Measurements from ENCODE around the gene C1QA.
"Not testable (repeated sequence)": the region's sequence is repeated elsewhere in the genome, so short reads cannot be mapped to it uniquely, and the experiment has no call there.

The C1QA gene

DNA sequence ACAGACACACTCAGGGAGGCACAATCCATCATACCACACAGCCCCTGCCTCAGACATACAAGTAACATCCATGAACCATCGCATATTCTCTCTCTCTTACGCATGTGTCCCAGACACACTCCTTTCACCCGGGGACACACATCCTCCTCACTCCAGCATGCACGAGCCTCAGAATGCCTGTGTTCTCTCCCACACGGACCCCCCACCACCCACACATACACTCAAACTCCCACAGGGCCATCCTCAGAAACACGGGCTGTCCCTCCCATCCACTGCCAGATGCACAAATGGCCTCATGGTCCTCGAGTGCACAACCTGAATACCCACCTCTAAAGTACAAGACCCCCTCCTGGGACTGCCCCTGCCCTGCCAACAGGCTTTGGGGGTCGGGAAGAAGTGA, 4.8 kb downstream of the C1QA start:
- no peak for DNase-seq (ENCODE audit: low read depth)

DNA sequence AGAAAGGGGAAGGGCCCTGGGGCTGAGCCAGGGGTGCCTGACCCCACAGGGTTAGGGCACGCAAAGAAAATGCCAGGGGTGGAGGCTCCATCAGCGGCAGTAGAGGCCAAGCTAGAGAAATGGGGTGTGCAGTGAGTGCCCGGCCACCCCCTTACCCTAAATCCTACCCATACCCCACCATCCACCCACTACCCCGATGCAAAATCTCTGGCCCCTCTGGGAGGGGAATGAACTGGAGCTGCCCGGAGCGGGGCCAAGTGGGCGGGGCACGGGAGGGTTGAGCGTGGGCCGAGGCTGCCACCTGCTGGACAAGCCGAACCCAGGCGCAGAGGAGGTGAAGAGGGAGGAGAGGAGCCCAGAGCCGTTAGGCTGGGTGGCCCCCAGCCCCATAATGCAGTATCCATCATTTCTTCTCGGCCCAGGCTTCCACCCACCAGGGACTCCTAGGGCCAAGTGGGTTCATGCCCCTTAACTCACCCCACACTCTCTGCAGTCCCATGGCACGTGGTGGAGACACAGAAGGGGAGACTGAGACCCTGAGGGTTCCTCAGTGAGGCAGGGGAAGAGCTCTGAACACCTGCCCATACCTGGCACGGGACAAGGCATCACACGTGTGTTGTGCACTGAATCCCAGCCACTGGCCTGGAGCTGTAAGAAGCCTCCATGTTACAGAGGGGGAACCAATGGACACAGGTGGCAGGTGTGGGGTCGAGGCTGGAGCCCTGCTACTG, 5.6 kb downstream of the C1QA start:
- DNase-seq (ENCODE audit: low read depth), result peak; percentile 7

DNA sequence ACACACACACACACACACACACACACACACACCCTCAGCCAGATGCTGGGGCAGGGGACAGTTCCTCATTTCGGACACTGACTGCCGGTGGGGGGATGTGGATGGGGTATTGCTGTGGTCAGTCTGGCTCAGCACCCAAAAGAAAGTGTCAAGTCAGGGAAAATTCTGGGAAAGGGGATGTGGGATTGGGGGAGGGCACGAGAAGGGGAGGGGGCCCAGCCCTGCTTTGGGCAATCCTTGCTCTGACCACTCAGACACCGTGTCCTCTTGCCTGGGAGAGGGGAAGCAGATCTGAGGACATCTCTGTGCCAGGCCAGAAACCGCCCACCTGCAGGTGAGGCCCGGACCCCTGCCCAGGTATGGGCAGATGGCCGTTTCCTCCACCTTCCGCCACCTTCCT, 7.0 kb downstream of the C1QA start, which contains the start of gene C1QC:
C1QC (plus strand) TSS at position 253 of the 400 bp plus-strand sequence. CDS start 391 bp downstream, outside the sequence.
- no peak for DNase-seq (ENCODE audit: low read depth)

DNA sequence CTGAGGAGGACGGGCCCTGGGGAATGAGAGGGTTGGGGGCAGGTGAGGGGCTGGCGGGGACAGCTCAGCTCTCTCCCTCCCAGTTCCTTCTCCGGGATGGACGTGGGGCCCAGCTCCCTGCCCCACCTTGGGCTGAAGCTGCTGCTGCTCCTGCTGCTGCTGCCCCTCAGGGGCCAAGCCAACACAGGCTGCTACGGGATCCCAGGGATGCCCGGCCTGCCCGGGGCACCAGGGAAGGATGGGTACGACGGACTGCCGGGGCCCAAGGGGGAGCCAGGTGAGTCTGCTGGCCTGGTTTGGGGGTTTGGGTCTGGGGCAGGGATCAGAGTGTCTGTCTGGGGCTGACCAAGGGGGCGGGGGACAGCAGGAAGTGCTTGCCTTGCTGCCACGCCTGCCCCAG, 7.5 kb downstream of the C1QA start:
- no peak for DNase-seq (ENCODE audit: low read depth)

DNA sequence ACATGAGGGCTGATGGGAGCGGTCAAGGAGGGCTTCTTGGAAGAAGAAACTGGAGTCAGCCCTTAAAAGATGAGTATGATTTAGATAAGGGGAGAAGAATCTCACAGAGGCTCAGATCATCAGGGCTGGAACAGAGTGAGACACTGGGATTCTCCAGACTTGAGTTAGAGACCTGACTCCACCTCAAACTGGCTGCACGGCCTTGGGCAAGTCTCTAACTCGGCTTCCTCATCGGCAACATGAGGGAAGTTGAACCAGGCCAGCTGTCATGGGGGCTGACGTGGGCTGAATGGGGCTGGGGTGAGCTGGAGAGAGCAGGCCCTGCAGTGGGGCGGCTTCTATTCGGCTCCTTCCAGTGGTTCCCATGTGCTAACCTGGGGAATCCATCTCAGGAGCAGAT, 9.5 kb downstream of the C1QA start:
- DNase-seq (ENCODE audit: low read depth), result no peak

DNA sequence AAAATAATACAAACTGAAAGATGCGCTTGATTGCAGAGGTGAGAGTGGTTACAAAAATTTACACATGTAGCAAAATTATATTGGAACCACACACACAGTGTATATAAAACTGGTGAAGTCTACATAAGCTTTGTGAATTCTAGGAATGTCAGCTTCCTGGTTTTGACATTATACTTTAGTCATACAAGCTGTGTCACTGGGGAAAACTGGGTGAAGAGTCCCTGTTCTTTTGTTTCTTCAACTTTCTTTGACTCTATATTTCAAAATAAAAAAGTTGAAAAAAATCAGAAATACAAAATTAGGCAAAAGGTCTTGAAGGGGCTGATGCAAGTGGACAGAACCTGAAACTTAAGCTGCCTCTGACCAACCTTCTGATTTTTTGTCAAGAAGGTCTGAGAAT, 10.0 kb downstream of the C1QA start:
- DNase-seq (ENCODE audit: low read depth), result peak; percentile 7

DNA sequence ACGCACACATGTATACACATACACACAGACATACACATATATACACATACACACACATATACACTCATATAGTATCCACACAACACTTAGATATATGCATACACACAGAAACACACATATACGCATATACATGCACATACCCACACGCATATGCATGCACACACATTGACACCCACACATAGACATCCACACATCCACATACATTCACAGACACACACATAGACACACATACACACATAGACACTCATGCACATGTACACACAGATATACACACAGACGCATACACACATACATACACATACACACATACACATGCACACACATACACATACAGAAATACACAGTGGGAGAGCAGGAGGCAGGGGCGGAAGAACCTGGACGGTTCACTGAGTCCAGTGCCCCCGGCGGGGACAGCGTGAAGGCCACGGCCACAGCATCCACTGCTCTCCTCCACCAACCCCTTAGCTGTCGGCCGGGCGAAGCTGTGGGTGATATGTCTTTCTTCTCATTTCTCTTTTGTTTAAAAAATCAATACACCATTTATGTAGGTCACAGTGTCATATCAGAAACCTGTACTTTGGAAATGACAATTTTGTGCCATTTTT, 13.8 kb downstream of the C1QA start:
- no peak for DNase-seq (ENCODE audit: low read depth)

DNA sequence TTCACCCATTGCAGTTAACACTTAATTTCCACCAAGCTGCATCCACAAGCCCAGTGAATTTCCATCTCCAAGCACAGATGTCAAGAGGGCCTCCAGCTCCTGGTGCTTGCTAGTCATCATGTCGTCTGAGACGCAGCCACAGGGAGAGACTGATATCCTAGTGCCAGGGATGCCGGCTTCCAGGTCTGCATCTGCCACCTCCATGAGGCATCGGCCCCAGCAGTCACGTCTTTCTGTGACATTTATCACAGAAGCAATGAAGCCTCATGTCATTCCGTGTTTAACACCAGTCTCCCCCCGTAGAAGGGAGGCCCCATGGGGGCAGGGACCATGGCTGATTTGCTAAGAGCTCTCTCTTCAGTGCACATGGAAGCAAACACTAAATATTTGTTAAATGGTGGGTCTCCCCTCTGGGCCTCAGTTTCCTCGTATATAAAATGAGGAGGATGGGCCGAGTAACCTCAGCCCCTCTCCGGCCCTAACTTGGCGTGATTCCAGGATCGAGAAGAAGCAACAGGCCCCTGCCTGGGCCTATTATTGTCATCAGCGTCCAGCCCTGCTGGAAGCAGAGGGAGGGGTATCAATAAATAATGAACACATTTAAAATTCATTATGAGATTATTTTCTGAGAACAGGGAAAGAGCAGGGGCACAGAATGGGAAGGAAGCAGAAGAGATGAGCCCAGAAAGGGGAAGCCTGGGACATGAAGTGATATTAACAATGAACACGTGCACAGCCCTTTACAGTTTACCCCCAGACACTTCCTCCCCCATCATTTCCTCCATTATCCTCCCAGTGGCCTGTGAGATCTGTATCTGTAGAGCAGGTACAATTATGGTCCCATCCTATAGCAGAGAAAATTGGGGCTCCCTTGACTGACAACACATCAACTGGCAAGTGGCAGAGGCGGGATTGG, 15.8 kb downstream of the C1QA start:
- DNase-seq (ENCODE audit: low read depth), result no peak

DNA sequence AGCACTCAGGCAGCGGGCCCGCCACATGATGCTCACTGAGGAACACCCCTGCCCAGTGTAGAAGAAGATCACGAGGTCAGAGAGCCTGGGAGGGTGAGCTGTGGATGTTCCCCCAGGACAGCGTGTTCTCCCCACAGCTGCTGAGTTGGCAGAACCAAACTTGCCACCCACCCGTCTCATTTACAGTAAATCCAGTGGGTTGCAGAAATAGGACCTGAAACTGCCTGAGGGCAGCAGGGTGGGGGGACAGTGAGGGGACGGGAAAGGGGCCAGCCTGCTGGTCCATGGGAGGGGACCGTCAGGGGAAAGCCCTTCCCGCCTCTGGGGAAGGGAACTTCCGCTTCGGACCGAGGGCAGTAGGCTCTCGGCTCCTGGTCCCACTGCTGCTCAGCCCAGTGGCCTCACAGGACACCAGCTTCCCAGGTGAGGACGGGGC, 16.5 kb downstream of the C1QA start, which contains the start of gene C1QB:
C1QB (plus strand) TSS at position 356 of the 436 bp plus-strand sequence. CDS start 6,227 bp downstream, outside the sequence.
- DNase-seq (ENCODE audit: low read depth), result no peak

DNA sequence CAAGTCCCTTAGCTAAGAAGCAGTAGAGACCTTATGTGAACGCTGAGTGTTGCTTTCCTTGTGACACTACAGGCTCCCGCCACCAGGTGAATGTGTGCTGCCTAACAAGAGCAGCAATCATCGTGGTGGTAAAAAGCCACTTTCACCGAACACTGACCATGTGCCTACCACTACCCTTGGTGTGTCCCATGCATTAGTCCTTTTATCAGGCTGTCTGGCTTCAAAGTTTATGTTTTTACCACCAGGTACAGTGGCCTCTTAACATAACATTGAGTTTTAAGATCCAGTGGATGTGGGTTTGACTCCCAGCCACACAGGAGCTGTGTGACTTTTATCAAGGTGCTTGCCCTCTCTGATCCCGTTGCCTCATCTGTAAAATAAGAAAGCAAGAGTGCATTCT, 18.3 kb downstream of the C1QA start:
- DNase-seq (ENCODE audit: low read depth), result no peak

DNA sequence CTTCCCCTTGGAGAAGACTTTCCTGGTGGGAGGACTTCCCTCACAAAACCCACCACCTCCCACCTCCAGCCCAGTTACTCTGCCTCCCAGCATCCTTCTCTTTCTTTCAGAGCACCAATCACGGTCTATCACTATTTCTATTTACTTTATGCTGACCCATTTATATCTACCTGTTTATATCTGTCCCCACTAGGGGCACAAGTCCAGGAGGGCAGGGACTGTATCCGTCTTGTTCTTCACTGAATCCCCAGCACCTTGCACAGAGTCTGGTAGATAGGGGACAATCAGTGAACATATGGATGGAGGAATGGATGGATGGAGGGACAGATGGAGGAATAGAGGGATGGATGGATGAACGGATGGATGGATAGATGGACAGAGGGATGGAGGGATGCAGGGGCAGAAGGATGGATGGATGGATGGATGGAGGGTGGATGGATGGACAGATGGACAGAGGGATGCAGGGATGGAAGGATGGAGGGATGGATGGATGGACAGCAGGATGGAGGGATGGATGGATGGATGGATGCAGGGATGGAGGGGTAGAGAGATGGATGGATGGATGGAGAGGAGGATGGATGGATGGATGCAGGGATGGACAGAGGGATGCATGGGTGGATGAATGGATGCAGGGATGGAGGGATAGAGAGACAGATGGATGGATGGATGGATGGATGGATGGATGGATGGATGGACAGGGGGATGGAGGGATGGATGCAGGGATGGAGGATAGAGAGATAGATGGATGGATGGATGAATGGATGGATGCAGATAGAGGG, 22.1 kb downstream of the C1QA start:
- no peak for DNase-seq (ENCODE audit: low read depth)

DNA sequence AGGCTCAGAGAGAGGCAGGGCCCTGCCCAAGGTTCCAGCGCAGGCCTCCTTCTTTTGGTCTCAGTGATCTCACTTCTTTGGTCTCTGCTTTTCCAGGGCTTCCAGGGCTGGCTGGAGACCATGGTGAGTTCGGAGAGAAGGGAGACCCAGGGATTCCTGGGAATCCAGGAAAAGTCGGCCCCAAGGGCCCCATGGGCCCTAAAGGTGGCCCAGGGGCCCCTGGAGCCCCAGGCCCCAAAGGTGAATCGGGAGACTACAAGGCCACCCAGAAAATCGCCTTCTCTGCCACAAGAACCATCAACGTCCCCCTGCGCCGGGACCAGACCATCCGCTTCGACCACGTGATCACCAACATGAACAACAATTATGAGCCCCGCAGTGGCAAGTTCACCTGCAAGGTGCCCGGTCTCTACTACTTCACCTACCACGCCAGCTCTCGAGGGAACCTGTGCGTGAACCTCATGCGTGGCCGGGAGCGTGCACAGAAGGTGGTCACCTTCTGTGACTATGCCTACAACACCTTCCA, 24.4 kb downstream of the C1QA start:
- DNase-seq (ENCODE audit: low read depth), result no peak

DNA sequence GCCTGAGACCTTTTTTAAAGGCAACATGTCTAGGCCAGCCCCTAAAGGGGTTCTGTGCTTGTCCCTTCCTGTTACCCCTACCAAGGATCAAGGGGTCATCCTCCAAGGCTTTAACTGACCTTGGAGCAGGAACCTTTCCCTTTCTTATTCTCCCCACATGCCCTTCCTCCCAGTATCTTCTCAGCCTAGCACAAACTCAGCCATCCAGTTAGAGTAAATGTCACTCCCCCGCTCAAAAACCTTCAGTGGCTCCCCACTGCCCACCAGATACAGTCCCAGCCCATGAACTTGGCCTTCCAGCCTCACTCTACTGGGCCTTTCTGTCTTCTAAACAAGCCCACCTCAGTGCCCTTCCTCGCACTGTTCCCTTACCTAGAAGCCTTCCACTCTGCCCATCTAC, 25.5 kb downstream of the C1QA start:
- no peak for DNase-seq (ENCODE audit: low read depth)

DNA sequence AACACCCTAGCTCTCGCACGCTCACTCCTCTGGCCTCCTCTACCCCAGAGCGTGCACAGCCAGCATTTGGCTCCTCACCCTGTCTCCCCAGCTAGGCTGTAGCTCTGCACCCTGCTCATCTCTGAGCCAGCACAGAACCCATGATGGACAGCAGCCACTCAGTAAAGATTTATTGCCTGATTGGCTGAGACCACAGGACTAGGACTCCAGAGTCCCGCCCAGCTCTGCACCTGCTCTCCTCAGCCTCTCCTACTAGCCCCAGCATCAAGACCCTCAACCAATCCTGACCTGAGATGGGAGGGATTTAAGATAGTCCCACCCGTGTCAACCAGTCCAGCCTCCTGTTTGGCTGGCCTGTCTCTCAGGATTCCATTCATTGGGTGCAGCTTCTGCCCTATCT, 25.9 kb downstream of the C1QA start:
- peak; percentile 37 for DNase-seq (ENCODE audit: low read depth)

DNA sequence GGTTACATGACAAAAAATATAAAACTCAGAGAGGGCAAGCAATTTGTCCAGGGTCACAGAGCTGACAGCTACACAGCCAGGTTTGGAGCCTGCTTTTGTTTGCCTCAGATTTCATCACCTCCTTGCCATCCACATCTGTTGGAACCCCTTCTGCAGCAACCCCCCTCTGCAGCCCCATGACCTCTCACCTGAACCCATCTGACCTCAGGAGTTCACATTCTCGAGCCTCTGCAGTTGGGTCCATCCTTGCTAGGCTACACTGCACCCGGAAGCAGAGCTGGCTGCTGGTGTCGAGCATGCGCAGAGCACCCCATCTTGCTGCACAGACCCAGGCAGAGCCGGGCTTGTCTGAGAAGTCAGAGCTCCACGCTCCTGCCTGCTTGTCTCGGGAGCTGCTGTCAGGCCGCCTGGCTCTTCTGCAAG, 26.6 kb downstream of the C1QA start:
- no peak for DNase-seq (ENCODE audit: low read depth)

DNA sequence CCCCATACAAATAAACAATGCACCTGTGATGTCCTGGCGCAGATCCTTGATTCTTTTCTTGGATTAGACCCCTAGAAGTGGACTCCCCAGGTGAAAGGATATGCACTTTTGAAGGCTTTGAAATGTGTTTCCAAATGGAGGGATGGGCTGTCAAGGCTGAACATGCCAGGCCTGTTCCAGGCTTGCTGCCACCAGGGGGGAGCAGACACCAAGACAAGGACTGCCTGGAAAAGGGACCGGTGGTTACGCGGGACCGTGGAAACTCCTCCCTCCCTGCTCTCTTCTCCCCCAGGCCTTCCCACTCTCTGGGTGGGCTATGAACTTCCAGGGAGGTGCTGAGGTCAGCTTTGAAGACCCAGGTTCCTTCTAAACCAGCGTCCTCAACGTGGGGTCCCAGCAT, 29.3 kb downstream of the C1QA start:
- peak; percentile 29 for DNase-seq (ENCODE audit: low read depth)

DNA sequence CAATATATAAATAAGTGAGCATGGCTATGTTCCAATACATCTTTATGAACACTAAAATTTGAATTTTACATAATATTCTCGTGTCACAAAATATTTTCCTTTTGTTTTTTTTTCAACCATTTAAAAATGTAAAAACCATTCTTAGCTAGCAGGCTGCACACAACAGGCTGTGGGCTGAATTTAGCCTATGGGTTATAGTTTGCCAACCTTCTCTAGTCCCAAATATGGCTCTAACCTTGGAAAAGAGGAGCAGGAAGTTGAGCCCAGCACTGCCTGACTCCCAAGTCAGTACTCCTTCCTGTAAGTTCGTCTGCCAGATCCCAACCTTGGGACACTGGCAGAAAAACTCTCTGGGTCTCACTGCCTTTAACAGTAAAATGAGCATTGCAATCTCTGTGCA, 30.0 kb downstream of the C1QA start:
- DNase-seq (ENCODE audit: low read depth), result no peak

DNA sequence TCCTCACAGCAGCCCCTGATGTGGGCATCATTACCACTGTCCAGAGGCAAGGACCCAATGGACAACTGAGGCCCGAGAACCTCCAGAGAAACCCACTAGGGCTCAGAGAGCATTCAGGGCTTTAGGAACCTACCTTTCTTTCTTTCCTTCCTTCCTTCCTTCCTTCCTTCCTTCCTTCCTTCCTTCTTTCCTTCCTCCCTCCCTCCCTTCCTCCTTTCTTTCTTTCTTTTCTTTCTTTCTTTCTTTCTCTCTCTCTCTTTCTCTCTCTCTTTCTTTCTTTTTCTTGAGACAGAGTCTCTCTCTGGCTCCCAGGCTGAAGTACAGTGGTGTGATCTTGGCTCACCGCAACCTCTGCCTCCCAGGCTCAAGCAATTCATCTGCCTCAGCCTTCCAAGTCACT, 32.4 kb downstream of the C1QA start:
- not testable (repeated sequence) for DNase-seq (ENCODE audit: low read depth)

DNA sequence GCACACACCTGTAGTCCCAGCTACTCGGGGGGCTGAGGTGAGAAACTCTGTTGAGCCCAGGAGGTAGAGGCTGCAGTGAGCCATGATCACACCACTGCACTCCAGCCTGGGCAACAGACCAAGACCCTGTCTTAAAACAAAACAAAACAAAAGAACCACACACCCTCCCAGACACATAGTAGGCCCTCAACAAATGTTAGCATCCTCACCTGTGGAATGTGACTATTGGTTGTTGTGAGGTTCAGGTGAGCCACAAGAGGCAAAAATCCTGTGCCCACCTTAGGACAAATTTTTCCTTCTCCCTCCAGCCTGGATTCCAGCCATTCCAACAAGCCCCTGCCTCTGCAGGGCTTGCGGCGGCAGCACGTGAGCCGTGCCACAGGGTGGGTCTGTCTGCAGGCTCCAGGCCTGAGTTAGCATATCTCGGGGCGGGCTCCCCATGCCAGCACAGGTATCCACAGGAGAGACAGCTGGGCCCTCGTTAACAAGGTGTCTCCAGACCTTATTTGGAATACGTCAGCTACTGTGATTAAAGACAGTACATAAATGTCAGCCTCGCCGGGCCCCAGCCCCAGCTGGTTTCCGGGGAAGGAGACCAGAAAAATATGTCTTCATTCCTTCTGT, 34.0 kb downstream of the C1QA start:
- DNase-seq (ENCODE audit: low read depth), result no peak

DNA sequence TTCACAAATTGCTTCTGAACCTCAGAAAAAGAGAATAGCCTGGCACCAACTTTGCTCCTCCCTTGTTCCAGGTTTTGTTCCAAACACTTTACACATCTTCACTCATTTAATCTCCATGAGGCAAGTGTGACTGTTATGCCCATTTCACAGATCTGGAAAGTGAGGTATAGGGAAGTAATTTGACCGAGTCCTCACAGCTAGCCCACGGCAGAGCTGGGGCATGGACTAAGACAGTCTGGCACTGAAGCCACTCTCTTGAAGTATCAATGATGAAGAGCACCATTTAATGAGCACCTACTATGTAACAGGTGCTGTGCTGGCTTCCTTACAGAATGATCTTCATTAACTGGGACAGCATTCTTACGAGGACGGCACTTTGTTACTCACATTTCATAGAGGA, 35.6 kb downstream of the C1QA start:
- DNase-seq (ENCODE audit: low read depth), result no peak

All from amniotic epithelial cell (primary cell).